Erythroblast (primary cell): ENCODE results near the gene METTL27.

Source experiments
- GATA1 ChIP-seq: IDR thresholded peaks from 2 replicates; pipeline ENCODE4 v1.6.1; 2011; ENCODE audit warnings: low read depth, mild to moderate bottlenecking, control low read depth, low read length, moderate library complexity
- POLR2A ChIP-seq: IDR thresholded peaks from 2 replicates; pipeline ENCODE4 v1.6.1; 2011; ENCODE audit warnings: mild to moderate bottlenecking, low read length

DNA sequence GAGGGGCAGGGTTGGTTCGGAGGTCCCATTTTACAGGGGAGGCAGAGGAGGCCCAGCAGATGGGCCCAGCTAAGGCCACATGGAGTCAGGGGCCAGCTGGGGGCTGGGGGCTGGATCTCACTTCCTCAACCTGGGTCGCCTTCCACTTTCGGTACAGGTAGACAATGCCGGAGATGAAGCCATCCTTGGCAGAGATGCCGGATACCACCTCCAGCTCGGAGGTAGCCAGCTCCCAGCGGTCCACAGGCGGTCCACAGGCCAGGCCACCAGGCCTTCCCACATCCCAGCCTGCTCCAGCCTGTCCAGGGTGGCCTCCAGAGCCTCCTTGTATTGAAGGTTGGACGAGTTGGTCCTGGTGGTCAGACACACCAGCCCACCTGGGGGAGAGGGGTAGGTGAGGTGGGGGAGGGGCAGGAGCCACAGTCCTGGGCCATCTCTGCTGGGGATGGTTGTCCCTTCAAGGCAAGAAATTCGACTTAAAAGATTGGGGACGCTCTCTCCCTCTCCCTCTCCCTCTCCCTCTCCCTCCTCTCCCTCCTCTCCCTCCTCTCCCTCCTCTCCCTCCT lies 7.6 kb downstream of the METTL27 start:
- TF ChIP-seq POLR2A (no peak), GATA1 (no peak)
